Central memory CD8-positive, alpha-beta T cell (primary cell): ENCODE data around the gene ABCF1.

Experiments used
- ATAC-seq: fragments of 150-1000 bp; cut with Tn5 transposase; replicated peaks from 2 replicates; pipeline ENCODE4 v1.10.0; 2022; ENCODE audit warnings: mild to moderate bottlenecking, moderate FRiP score, moderate number of reproducible peaks; ENCODE audit not compliant: poor library complexity, severe bottlenecking; ENCODE audit errors: extremely low read depth
- DNase-seq, 2 donors: peaks; one replicate each; pipeline ENCODE4 v3.0.0; 2021; ENCODE audit warnings: low spot score in 2 of 2
- H3K27ac Mint-ChIP-seq: one replicate; pipeline ENCODE4 v1.8.0; 2022; ENCODE audit warnings: low read depth, mild to moderate bottlenecking, moderate library complexity, mixed read lengths
- H3K27me3 Mint-ChIP-seq: one replicate; pipeline ENCODE4 v1.8.0; 2022; ENCODE audit warnings: mixed read lengths
- H3K36me3 Mint-ChIP-seq: one replicate; pipeline ENCODE4 v1.8.0; 2022; ENCODE audit warnings: mild to moderate bottlenecking, moderate library complexity, mixed read lengths; ENCODE audit not compliant: insufficient read depth
- H3K4me1 Mint-ChIP-seq: one replicate; pipeline ENCODE4 v1.8.0; 2022; ENCODE audit warnings: mixed read lengths
- H3K4me3 Mint-ChIP-seq: one replicate; pipeline ENCODE4 v1.8.0; 2022; ENCODE audit warnings: mild to moderate bottlenecking, moderate library complexity, mixed read lengths
- H3K9me3 Mint-ChIP-seq: one replicate; pipeline ENCODE4 v1.8.0; 2022; ENCODE audit warnings: mixed read lengths

ABCF1 gene

GRCh38 chr6:30625511-30625910 lies 54.3 kb downstream of the ABCF1 start:
- no peak for ATAC-seq
- Mint-ChIP-seq H3K4me1 (peaks cover 27% of the 10 kb centered on the region), H3K36me3 (peaks cover 56% of the 10 kb centered on the region), H3K27ac (peak overlapping the region; percentile 91), H3K9me3 (no peaks in the 10 kb centered on the region), H3K4me3 (peak overlapping the region; percentile 86), H3K27me3 (no peaks in the 10 kb centered on the region)
- no peak for DNase-seq

- no peaks in the 10 kb centered on the region for H3K9me3 Mint-ChIP-seq
These were observed 55.5 kb downstream of the ABCF1 start, which contains the start of gene ATAT1 for GRCh38 chr6:30626484-30627366. TSS of gene ATAT1 (plus strand) at chr6:30626874.

GRCh38 chr6:30635834-30636233 lies 64.6 kb downstream of the ABCF1 start:
- peaks cover 6% of the 10 kb centered on the region for H3K36me3 Mint-ChIP-seq
- no peak overlapping the region for H3K27ac Mint-ChIP-seq
- ATAC-seq = no peak
- DNase-seq = no peak
- H3K4me1 Mint-ChIP-seq = no peaks in the 10 kb centered on the region
- H3K4me3 Mint-ChIP-seq = no peak overlapping the region
- no peaks in the 10 kb centered on the region for H3K27me3 Mint-ChIP-seq
- H3K9me3 Mint-ChIP-seq = no peaks in the 10 kb centered on the region

More at GRCh38 chr6:30626484-30627366, 55.5 kb downstream of the ABCF1 start, which contains the start of gene ATAT1:
- Mint-ChIP-seq H3K36me3 (peaks cover 44% of the 10 kb centered on the region), H3K27me3 (no peaks in the 10 kb centered on the region), H3K4me3 (peak within 1 kb of the TSS; percentile 86), H3K27ac (peak within 1 kb of the TSS; percentile 91), H3K4me1 (peaks cover 27% of the 10 kb centered on the region)
- ATAC-seq (peak; percentile 99), DNase-seq (peak; percentile 83 to 84)

- H3K27ac Mint-ChIP-seq = no peak overlapping the region
- H3K27me3 Mint-ChIP-seq = no peaks in the 10 kb centered on the region
- H3K4me3 Mint-ChIP-seq = no peak overlapping the region
- no peaks in the 10 kb centered on the region for H3K9me3 Mint-ChIP-seq
- peaks cover 6% of the 10 kb centered on the region for H3K4me1 Mint-ChIP-seq
- ATAC-seq (no peak), DNase-seq (no peak)
- peaks cover 9% of the 10 kb centered on the region for H3K36me3 Mint-ChIP-seq
These were observed 69.2 kb downstream of the ABCF1 start for GRCh38 chr6:30640481-30640880.

- H3K4me3 Mint-ChIP-seq = no peak overlapping the region
- ATAC-seq (no peak), DNase-seq (no peak)
- no peaks in the 10 kb centered on the region for H3K27me3 Mint-ChIP-seq
- H3K9me3 Mint-ChIP-seq = no peaks in the 10 kb centered on the region
- H3K4me1 Mint-ChIP-seq = peaks cover 10% of the 10 kb centered on the region
- H3K27ac Mint-ChIP-seq = peak overlapping the region; percentile 9
- H3K36me3 Mint-ChIP-seq = peaks cover 9% of the 10 kb centered on the region
These were observed 69.8 kb downstream of the ABCF1 start for GRCh38 chr6:30641048-30641447.
